Measurements from ENCODE around the gene BMS1. TPM values are rescaled to one million over a fixed set of nuclear protein-coding genes. Genes with fewer than 3 reads are reported as not detected.
"Not testable (repeated sequence)": the region's sequence is repeated elsewhere in the genome, so short reads cannot be mapped to it uniquely, and the experiment has no call there.

The BMS1 gene
- polyA plus RNA-seq, 1 of the 3 experiments (the other 2 are of a cell fraction), result 4.9 TPM

DNA sequence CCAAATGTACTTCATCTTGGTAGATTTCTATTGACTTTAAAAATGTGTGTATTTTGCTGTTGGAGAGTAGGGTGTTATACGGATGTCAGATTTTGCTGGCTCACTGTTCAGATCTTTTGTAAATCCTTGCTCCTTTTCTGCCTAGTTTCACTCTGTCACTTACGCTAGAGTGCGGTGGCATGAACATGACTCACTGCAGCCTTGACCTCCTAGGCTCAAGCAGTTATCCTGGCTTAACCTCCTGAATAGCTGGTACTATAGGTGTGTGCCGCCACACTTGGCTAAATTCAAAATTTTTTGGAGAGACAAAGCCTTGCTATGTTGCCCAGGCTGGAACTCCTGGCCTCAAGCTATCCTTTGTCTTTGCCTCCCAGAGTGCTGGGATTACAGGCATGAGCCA lies 29.4 kb downstream of the BMS1 start (continued):
- TF ChIP-seq, protein P1, sequence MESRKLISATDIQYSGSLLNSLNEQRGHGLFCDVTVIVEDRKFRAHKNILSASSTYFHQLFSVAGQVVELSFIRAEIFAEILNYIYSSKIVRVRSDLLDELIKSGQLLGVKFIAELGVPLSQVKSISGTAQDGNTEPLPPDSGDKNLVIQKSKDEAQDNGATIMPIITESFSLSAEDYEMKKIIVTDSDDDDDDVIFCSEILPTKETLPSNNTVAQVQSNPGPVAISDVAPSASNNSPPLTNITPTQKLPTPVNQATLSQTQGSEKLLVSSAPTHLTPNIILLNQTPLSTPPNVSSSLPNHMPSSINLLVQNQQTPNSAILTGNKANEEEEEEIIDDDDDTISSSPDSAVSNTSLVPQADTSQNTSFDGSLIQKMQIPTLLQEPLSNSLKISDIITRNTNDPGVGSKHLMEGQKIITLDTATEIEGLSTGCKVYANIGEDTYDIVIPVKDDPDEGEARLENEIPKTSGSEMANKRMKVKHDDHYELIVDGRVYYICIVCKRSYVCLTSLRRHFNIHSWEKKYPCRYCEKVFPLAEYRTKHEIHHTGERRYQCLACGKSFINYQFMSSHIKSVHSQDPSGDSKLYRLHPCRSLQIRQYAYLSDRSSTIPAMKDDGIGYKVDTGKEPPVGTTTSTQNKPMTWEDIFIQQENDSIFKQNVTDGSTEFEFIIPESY (IDR thresholded peaks at IDR 0.05; ENCODE audit: borderline replicate concordance, low read depth), result no peak

DNA sequence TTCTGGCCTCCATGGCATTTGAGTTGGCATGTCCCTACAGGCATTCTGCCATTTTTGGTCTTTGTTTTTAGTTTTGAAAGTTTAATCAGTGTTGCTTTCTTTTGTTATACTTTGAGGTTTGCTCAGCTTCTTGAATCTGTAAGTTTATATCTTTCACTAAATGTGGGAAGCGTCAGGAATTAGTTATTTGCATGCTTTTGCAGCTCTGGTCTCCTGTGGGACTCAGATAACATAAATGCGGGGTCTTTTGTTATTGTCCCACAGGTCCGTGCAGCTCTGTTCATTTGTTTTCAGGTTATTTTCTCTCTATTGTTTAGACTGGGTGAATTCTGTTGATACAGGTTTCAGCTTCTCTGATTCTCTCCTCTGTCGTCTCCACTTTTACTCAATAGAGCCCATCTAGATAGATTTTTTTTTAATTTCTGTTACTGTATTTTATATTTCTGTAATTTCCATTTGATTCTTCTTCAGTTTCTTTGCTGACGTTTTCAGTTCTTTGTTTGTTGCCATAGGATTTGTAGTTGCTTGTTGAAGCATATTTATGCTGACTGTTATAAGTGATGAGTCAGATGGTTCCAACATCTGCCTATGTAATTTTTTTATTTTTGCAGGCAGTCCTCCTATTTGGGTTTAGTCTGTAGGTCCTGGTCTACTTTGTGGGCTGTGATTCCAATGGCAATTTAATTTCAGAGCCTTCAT lies 31.5 kb downstream of the BMS1 start:
- H3K9ac ChIP-seq; H3K27ac ChIP-seq (ENCODE audit: low read depth in 2 of 2, low read length in 1 of 2); H3K4me2 ChIP-seq; CTCF ChIA-PET; H3K9me3 ChIP-seq; DNase-seq; H3K9me2 ChIP-seq; H3K4me1 ChIP-seq (ENCODE audit: control insufficient read depth in 1 of 2, insufficient read depth in 2 of 2, low read depth in 1 of 2, low read length in 1 of 2); POLR2A ChIA-PET; H4K20me1 ChIP-seq (ENCODE audit: insufficient read depth); H3K4me3 ChIP-seq (ENCODE audit: low read depth in 2 of 2, low read length in 1 of 2); H3F3A ChIP-seq (replicated peaks; ENCODE audit: insufficient read depth); H2AFZ ChIP-seq (ENCODE audit: low read depth); H3K27me3 ChIP-seq (ENCODE audit: insufficient read depth): not testable (repeated sequence)
- Histone ChIP-seq H3K79me2 (ENCODE audit: insufficient read depth) (peaks cover 52% of the 10 kb centered on the region), H3K36me3 (replicated peaks in 1 of 2; ENCODE audit: control insufficient read depth in 1 of 2, insufficient read depth in 2 of 2, low read length in 1 of 2) (peaks cover 41 to 48% of the 10 kb centered on the region in 2 experiments)
- WGBS (ENCODE audit: low lambda C conversion rate), result 94% methylated on average over 5 of the region's 5 CpGs

DNA sequence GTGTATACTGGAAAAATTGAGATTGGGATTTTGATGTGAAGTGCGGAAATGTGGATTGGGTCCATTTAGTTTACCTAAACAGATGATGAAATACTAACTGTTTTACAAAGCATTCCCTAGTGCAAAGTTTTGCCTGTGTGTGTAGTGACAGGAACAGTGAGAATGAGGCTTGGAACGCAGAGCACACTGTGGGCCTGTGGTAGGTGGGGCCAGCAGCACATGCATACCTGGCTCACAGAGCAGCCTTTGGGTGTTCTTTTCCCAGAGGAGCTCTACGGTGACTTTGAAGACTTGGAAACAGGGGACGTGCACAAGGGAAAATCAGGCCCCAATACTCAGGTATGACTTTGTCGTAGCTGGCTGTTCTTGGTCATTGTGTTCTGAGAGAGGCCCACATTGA lies 33.7 kb downstream of the BMS1 start:
- POLR2A ChIA-PET, result not testable (repeated sequence)

DNA sequence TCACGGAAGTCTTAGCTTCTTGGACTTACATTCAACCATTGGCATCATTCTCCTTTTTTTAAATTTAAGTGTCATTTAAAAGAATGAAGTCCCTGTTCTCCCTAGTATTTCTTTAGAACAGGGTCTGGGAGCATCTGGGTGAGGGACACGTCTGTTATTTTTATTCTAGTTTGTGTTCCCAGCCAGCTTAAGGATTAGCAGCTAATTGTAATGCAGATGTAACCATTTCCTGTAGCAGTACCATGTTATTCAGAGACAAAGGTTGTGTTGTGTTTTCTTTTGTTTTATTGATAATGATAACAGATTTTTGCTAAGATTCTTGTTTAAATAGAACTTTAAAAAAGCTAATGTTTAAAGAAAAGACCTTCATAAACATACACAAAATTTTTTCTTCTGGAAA lies 34.3 kb downstream of the BMS1 start:
- ChIA-PET CTCF (interaction anchor here (1.2 kb wide), 1 partner anchor 263 kb away, joined by 3 read pairs; no protein-coding TSS in a partner anchor), POLR2A (no interaction called here)
- Histone ChIP-seq H3K27me3 (ENCODE audit: insufficient read depth) (no peaks in the 10 kb centered on the region), H3F3A (replicated peaks; ENCODE audit: insufficient read depth) (no peaks in the 10 kb centered on the region), H4K20me1 (ENCODE audit: insufficient read depth) (no peaks in the 10 kb centered on the region), H3K4me2 (no peak overlapping the region), H3K36me3 (replicated peaks in 1 of 2; ENCODE audit: control insufficient read depth in 1 of 2, insufficient read depth in 2 of 2, low read length in 1 of 2) (peaks cover 36 to 45% of the 10 kb centered on the region in 2 experiments), H3K9me3 (no peaks in the 10 kb centered on the region), H3K9me2 (no peaks in the 10 kb centered on the region), H3K27ac (ENCODE audit: low read depth in 2 of 2, low read length in 1 of 2) (no peak overlapping the region), H3K9ac (no peak overlapping the region), H3K4me1 (ENCODE audit: control insufficient read depth in 1 of 2, insufficient read depth in 2 of 2, low read depth in 1 of 2, low read length in 1 of 2) (no peaks in the 10 kb centered on the region), H3K4me3 (ENCODE audit: low read depth in 2 of 2, low read length in 1 of 2) (no peak overlapping the region), H2AFZ (ENCODE audit: low read depth) (no peak overlapping the region), H3K79me2 (ENCODE audit: insufficient read depth) (peaks cover 26% of the 10 kb centered on the region)
- 98% methylated on average over 2 of the region's 2 CpGs for WGBS (ENCODE audit: low lambda C conversion rate)
- DNase-seq, result no peak
- TF ChIP-seq RAD21 (IDR thresholded peaks at IDR 0.05; ENCODE audit: low read length), result no peak

More for the DNA sequence above, 33.7 kb downstream of the BMS1 start:
- not testable (repeated sequence) for DNase-seq; H3K4me1 ChIP-seq (ENCODE audit: control insufficient read depth in 1 of 2, insufficient read depth in 2 of 2, low read depth in 1 of 2, low read length in 1 of 2); H3K4me2 ChIP-seq; H3K9me3 ChIP-seq; H3K27me3 ChIP-seq (ENCODE audit: insufficient read depth); H3K4me3 ChIP-seq (ENCODE audit: low read depth in 2 of 2, low read length in 1 of 2); H2AFZ ChIP-seq (ENCODE audit: low read depth); H4K20me1 ChIP-seq (ENCODE audit: insufficient read depth); H3K9me2 ChIP-seq; H3K27ac ChIP-seq (ENCODE audit: low read depth in 2 of 2, low read length in 1 of 2); H3F3A ChIP-seq (replicated peaks; ENCODE audit: insufficient read depth); H3K9ac ChIP-seq
- CTCF ChIA-PET, result interaction anchor here (1.2 kb wide), 1 partner anchor 263 kb away, joined by 3 read pairs; no protein-coding TSS in a partner anchor
- Histone ChIP-seq H3K36me3 (replicated peaks in 1 of 2; ENCODE audit: control insufficient read depth in 1 of 2, insufficient read depth in 2 of 2, low read length in 1 of 2) (peaks cover 38 to 46% of the 10 kb centered on the region in 2 experiments), H3K79me2 (ENCODE audit: insufficient read depth) (peaks cover 30% of the 10 kb centered on the region)
- WGBS (ENCODE audit: low lambda C conversion rate), result 100% methylated on average over 5 of the region's 5 CpGs

DNA sequence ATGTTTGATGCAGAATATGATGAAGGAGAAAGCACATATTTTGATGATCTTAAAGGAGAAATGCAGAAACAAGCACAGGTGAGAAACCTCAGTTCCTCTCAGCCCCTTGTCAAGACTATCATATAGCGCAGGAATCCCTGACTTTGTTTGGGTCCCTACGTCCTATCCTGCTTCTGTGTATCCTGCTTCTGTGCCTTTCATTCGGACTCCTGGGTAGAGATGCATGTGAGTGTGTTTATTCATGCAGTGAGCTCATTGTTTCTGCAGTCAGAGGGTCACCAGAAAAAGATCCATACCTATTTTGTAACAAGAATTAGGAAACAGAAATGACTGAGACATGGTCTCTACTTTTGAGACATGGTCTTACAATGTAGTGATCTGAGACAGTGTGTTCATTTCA lies 34.8 kb downstream of the BMS1 start:
- H3K9ac ChIP-seq; H3K27ac ChIP-seq (ENCODE audit: low read depth in 2 of 2, low read length in 1 of 2); H3K4me1 ChIP-seq (ENCODE audit: control insufficient read depth in 1 of 2, insufficient read depth in 2 of 2, low read depth in 1 of 2, low read length in 1 of 2); H3K27me3 ChIP-seq (ENCODE audit: insufficient read depth); POLR2A ChIA-PET; H3K4me2 ChIP-seq; H2AFZ ChIP-seq (ENCODE audit: low read depth); H3K9me3 ChIP-seq; H3K9me2 ChIP-seq; H4K20me1 ChIP-seq (ENCODE audit: insufficient read depth); DNase-seq; H3F3A ChIP-seq (replicated peaks; ENCODE audit: insufficient read depth); H3K4me3 ChIP-seq (ENCODE audit: low read depth in 2 of 2, low read length in 1 of 2): not testable (repeated sequence)
- 95% methylated on average over 3 of the region's 3 CpGs for WGBS (ENCODE audit: low lambda C conversion rate)
- H3K79me2 ChIP-seq (ENCODE audit: insufficient read depth), result peaks cover 21% of the 10 kb centered on the region
- CTCF ChIA-PET, result interaction anchor here (0.6 kb wide), 1 partner anchor 64 kb away, joined by 3 read pairs; no protein-coding TSS in a partner anchor
- H3K36me3 ChIP-seq (replicated peaks in 1 of 2; ENCODE audit: control insufficient read depth in 1 of 2, insufficient read depth in 2 of 2, low read length in 1 of 2), result peaks cover 36 to 47% of the 10 kb centered on the region in 2 experiments

DNA sequence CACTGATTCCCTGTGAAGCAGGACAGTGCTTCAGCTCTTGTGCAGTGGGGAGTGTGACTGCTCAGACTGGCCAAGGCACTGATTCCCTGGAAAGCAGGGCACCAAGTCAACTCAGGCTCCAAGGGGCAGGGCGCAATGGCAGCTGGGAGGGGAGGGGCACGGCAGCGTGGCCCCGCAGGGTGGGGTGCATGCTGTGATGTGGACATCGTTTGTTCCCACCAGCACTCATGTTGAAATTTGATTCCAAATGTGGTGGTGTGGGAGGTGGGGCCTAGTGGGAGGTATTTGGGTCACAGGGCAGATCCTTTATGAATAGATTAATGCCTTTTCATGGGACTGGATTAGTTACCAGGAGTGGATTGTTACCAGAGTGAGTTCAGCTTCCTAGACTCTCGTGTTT lies 44.2 kb downstream of the BMS1 start:
- H2AFZ ChIP-seq (ENCODE audit: low read depth); H3K4me3 ChIP-seq (ENCODE audit: low read depth in 2 of 2, low read length in 1 of 2); POLR2A ChIA-PET; H3K4me1 ChIP-seq (ENCODE audit: control insufficient read depth in 1 of 2, insufficient read depth in 2 of 2, low read depth in 1 of 2, low read length in 1 of 2); H4K20me1 ChIP-seq (ENCODE audit: insufficient read depth); DNase-seq; H3K9ac ChIP-seq; H3K4me2 ChIP-seq; H3K9me3 ChIP-seq; H3F3A ChIP-seq (replicated peaks; ENCODE audit: insufficient read depth); H3K27ac ChIP-seq (ENCODE audit: low read depth in 2 of 2, low read length in 1 of 2); H3K9me2 ChIP-seq; H3K27me3 ChIP-seq (ENCODE audit: insufficient read depth): not testable (repeated sequence)
- Histone ChIP-seq H3K36me3 (replicated peaks in 1 of 2; ENCODE audit: control insufficient read depth in 1 of 2, insufficient read depth in 2 of 2, low read length in 1 of 2) (peaks cover 58 to 67% of the 10 kb centered on the region in 2 experiments), H3K79me2 (ENCODE audit: insufficient read depth) (peaks cover 22% of the 10 kb centered on the region; the same call in 1 of the 2 replicates)
- CTCF ChIA-PET, result interaction anchor here (1.4 kb wide), 1 partner anchor 38 kb away, joined by 4 read pairs; no protein-coding TSS in a partner anchor
- 87% methylated on average over 6 of the region's 6 CpGs for WGBS (ENCODE audit: low lambda C conversion rate)
